ENCODE data around the gene ABCA6. TPM values are rescaled to one million over a fixed set of nuclear protein-coding genes. Genes with fewer than 3 reads are reported as not detected.

The ABCA6 gene, protein sequence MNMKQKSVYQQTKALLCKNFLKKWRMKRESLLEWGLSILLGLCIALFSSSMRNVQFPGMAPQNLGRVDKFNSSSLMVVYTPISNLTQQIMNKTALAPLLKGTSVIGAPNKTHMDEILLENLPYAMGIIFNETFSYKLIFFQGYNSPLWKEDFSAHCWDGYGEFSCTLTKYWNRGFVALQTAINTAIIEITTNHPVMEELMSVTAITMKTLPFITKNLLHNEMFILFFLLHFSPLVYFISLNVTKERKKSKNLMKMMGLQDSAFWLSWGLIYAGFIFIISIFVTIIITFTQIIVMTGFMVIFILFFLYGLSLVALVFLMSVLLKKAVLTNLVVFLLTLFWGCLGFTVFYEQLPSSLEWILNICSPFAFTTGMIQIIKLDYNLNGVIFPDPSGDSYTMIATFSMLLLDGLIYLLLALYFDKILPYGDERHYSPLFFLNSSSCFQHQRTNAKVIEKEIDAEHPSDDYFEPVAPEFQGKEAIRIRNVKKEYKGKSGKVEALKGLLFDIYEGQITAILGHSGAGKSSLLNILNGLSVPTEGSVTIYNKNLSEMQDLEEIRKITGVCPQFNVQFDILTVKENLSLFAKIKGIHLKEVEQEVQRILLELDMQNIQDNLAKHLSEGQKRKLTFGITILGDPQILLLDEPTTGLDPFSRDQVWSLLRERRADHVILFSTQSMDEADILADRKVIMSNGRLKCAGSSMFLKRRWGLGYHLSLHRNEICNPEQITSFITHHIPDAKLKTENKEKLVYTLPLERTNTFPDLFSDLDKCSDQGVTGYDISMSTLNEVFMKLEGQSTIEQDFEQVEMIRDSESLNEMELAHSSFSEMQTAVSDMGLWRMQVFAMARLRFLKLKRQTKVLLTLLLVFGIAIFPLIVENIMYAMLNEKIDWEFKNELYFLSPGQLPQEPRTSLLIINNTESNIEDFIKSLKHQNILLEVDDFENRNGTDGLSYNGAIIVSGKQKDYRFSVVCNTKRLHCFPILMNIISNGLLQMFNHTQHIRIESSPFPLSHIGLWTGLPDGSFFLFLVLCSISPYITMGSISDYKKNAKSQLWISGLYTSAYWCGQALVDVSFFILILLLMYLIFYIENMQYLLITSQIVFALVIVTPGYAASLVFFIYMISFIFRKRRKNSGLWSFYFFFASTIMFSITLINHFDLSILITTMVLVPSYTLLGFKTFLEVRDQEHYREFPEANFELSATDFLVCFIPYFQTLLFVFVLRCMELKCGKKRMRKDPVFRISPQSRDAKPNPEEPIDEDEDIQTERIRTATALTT (N-terminal part only)
- total RNA-seq (2014; rRNA removed; shearing (Covaris generic)), result 23.1 and 26.5 TPM in 2 replicates
- total RNA-seq (2022), result 5.2 and 7.3 TPM in 2 replicates
- Bru-seq, nascent RNA, result percentile 55 among the genes with signal in this experiment
- percentile 40 among the genes with signal in this experiment for BruChase-seq, experiment 1, labeled RNA remaining after a 6-hour chase
- BruChase-seq, experiment 2, labeled RNA remaining after a 2-hour chase, result percentile 48 among the genes with signal in this experiment
- long read RNA-seq, partial matches to known transcripts, result 3 of 8 reads
- long read RNA-seq, other reads (novel, unspliced or antisense), result 5 of 8 reads

DNA sequence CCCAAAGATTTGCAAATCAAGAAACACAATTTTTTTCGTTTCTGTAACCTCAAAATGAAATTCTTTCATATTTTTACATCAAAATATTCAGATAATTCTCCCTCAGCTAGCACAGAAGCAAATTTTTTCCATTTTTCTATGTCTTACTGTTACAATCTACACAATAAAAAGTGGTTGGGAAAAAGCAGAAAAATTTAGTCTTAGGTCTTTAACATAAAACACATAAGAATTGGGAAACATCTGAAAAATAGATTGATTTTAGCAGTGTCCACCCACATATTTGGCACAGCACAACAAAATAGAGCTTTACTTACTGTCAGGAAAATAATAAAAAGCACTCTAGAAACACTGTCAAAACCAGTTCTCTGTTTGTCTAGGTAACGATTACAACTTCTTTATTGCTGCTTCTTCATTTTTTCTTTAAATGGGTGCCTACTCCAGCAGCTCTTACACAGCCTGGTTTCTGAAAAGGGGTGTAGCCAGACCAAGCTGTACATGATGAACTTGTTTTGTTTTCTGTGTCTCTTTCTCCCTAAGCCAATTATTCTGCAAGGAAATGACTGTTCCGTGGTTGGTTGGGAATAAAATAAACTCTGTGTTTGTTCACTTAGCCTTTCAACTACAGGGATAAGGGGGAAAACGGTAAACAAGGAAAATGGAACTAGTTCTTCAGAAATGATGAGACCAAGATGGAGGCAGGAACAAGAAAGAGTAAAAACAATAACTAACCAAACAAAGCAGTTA is at the start of gene ABCA6:
ABCA6 (minus strand) TSS at position 465 of the 744 bp plus-strand sequence. CDS start 1,192 bp downstream, outside the sequence.
- no peak for DNase-seq (ENCODE audit: low spot score)
- Histone ChIP-seq H3K27ac (ENCODE audit: low read depth, low read length, poor library complexity, severe bottlenecking) (no peak within 1 kb of the TSS), H3K36me3 (ENCODE audit: insufficient read depth, low read length) (no peaks in the 10 kb centered on the region), H3K4me3 (ENCODE audit: low read depth, low read length, poor library complexity, severe bottlenecking) (no peak within 1 kb of the TSS), H3K9me3 (ENCODE audit: low read length) (0 out of 2 replicates have a peak, but pooled peaks cover 4% of the 10 kb centered on the region), H3K79me2 (ENCODE audit: insufficient read depth, low read depth, low read length) (no peaks in the 10 kb centered on the region), H3K4me1 (ENCODE audit: insufficient read depth, low read length, poor library complexity, severe bottlenecking) (no peaks in the 10 kb centered on the region), H2AFZ (ENCODE audit: low read length) (peak within 1 kb of the TSS; percentile 38), H3K9me2 (ENCODE audit: insufficient read depth, low read length) (no peaks in the 10 kb centered on the region), H4K20me1 (ENCODE audit: insufficient read depth, low read length) (no peaks in the 10 kb centered on the region), H3K4me2 (ENCODE audit: low read length) (no peak within 1 kb of the TSS)
- intact Hi-C loops (cut with micrococcal nuclease; ENCODE audit: unreplicated experiment), result no loop called here
- ChIA-PET CTCF (ENCODE audit: unreplicated experiment) (no interaction called here), POLR2A (interaction anchor here (1.2 to 1.7 kb wide), 2 partner anchors 13 to 15 kb away, joined by 4 to 5 read pairs; no protein-coding TSS in a partner anchor)
- no TSS peak for BruUV-seq (replicated peaks)
- TF ChIP-seq, protein P1, sequence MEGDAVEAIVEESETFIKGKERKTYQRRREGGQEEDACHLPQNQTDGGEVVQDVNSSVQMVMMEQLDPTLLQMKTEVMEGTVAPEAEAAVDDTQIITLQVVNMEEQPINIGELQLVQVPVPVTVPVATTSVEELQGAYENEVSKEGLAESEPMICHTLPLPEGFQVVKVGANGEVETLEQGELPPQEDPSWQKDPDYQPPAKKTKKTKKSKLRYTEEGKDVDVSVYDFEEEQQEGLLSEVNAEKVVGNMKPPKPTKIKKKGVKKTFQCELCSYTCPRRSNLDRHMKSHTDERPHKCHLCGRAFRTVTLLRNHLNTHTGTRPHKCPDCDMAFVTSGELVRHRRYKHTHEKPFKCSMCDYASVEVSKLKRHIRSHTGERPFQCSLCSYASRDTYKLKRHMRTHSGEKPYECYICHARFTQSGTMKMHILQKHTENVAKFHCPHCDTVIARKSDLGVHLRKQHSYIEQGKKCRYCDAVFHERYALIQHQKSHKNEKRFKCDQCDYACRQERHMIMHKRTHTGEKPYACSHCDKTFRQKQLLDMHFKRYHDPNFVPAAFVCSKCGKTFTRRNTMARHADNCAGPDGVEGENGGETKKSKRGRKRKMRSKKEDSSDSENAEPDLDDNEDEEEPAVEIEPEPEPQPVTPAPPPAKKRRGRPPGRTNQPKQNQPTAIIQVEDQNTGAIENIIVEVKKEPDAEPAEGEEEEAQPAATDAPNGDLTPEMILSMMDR (conservative IDR thresholded peaks at IDR 0.05; ENCODE audit: low read length), result no peak
- no peak for TF ChIP-seq EZH2phosphoT487 (IDR thresholded peaks at IDR 0.05; ENCODE audit: borderline replicate concordance, low read depth, low read length)

- Histone ChIP-seq H3K9me2 (ENCODE audit: insufficient read depth, low read length) (no peaks in the 10 kb centered on the region), H3K27ac (ENCODE audit: low read depth, low read length, poor library complexity, severe bottlenecking) (no peak overlapping the region), H3K36me3 (ENCODE audit: insufficient read depth, low read length) (no peaks in the 10 kb centered on the region), H3K9me3 (ENCODE audit: low read length) (no peaks in the 10 kb centered on the region), H2AFZ (ENCODE audit: low read length) (no peak overlapping the region), H4K20me1 (ENCODE audit: insufficient read depth, low read length) (no peaks in the 10 kb centered on the region), H3K4me3 (ENCODE audit: low read depth, low read length, poor library complexity, severe bottlenecking) (no peak overlapping the region), H3K4me1 (ENCODE audit: insufficient read depth, low read length, poor library complexity, severe bottlenecking) (no peaks in the 10 kb centered on the region), H3K79me2 (ENCODE audit: insufficient read depth, low read depth, low read length) (no peaks in the 10 kb centered on the region), H3K4me2 (ENCODE audit: low read length) (no peak overlapping the region)
- intact Hi-C loops (cut with micrococcal nuclease; ENCODE audit: unreplicated experiment), result loop anchor here (1.0 kb wide), 1 partner anchor 40 kb away; no protein-coding TSS in a partner anchor
- TF ChIP-seq, protein P1 (conservative IDR thresholded peaks at IDR 0.05; ENCODE audit: low read length), result no peak
- TF ChIP-seq EZH2phosphoT487 (IDR thresholded peaks at IDR 0.05; ENCODE audit: borderline replicate concordance, low read depth, low read length), result no peak
- ChIA-PET POLR2A (interaction anchor here (1.6 kb wide), 1 partner anchor 13 kb away, joined by 4 read pairs; no protein-coding TSS in a partner anchor), CTCF (ENCODE audit: unreplicated experiment) (no interaction called here)
- BruUV-seq (replicated peaks), result no TSS peak
- no peak for DNase-seq (ENCODE audit: low spot score)
These were observed 47.1 kb upstream of the ABCA6 start for GRCh38 chr17:69188796-69189195.
